Activated T-cell treated with anti-CD3 and anti-CD28 coated beads for 1 hour (primary cell): ENCODE measurements around the gene ANKS1B.
"Not testable (repeated sequence)": the region's sequence is repeated elsewhere in the genome, so short reads cannot be mapped to it uniquely, and the experiment has no call there.

ENCODE experiments used
- DNase-seq: peaks from one replicate; pipeline ENCODE4 v3.0.0-alpha.2; 2020; ENCODE audit warnings: low read depth

Gene ANKS1B

GRCh38 chr12:99759444-99759843 is 225.3 kb downstream of the ANKS1B start:
- no peak for DNase-seq

GRCh38 chr12:99758997-99759396 is 225.7 kb downstream of the ANKS1B start:
- no peak for DNase-seq

DNA sequence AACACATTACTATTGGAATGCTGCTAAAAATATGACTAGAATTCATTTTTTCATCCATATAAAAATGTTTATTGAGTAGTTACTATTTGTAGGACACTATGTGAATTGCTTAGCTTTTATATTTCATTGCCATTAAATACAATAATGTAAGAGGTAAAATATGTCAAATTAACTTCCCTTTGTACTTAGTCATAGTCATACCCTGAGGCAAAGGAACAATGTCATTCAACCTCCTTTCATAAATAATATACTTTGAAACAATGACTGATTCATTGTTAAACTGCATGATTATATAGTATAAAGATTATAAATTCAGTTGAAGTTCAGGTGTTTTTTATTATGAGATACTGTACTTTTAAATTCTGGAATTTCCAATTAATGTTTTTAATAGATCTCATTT is 232.0 kb downstream of the ANKS1B start:
- DNase-seq = no peak

- no peak for DNase-seq
Observed at GRCh38 chr12:99746538-99746937, 238.2 kb downstream of the ANKS1B start.

GRCh38 chr12:99745895-99746294 is 238.8 kb downstream of the ANKS1B start:
- DNase-seq = no peak

GRCh38 chr12:99745121-99745520 is 239.6 kb downstream of the ANKS1B start:
- no peak for DNase-seq

- no peak for DNase-seq
Observed at GRCh38 chr12:99736760-99737269, 247.9 kb downstream of the ANKS1B start.

DNA sequence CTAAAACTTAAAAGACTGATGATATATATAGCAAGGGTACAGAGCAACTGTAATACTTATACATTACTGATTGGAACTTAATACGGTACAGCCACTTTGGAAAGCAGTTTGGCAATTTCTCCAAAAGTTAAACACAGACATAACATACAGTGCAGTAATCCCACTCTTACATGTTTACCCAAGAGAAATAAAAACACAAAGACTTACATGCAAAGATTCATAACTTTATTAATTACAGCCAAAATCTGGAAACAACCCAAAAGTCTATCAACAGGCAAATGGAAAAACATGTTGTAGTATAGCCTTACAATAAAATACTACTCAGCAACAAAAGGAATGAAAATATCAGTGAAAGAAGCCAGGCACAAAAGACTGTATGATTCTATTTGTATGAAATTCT is 252.6 kb downstream of the ANKS1B start:
- DNase-seq = no peak

DNA sequence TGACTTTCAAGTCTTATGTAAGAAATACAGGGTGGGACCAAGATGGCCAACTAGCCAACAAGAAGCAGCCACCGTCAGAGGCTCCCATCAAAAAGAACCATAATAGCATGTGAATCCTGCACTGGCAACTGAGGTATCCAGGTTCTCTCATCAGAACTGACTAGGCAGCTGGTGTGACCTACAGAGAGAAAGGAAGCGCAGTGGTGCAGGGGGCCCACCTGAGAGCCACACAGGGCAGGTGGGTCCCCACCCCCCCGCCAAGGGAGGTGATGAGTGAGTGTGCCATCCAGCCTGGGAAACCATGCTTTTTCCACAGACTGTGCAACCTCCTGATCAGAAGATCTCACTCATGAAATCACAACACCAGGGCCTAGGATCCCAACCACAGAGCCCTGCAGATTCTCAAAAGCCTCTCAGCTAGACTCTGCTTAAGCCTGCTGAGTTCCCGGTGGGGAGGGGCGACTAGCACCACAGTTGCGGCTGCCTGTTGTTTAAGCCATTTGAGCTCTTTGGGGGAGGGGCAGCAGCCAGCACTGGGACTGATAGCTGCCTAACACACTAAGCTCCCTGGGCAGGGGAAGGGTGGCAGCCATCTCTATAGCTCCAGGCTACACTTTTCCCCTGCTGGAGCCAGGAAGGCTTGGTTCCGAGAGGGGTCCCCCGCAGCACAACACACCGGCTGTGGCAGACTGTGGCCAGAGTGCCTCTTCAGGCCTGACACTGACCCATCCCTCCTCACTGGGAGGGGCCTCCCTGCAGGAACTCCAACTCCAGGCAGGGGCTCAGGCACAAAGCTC is 261.8 kb downstream of the ANKS1B start:
- no peak for DNase-seq

GRCh38 chr12:99721715-99722275 is 262.9 kb downstream of the ANKS1B start:
- DNase-seq = no peak

- not testable (repeated sequence) for DNase-seq
Observed at GRCh38 chr12:99720083-99720465, 264.7 kb downstream of the ANKS1B start.

- not testable (repeated sequence) for DNase-seq
Observed at GRCh38 chr12:99719411-99720082, 265.2 kb downstream of the ANKS1B start.

- DNase-seq = not testable (repeated sequence)
Observed at GRCh38 chr12:99715841-99716510, 268.8 kb downstream of the ANKS1B start.

GRCh38 chr12:99714921-99715320 is 269.8 kb downstream of the ANKS1B start:
- DNase-seq = not testable (repeated sequence)

GRCh38 chr12:99713946-99714520 is 270.7 kb downstream of the ANKS1B start:
- DNase-seq = no peak

DNA sequence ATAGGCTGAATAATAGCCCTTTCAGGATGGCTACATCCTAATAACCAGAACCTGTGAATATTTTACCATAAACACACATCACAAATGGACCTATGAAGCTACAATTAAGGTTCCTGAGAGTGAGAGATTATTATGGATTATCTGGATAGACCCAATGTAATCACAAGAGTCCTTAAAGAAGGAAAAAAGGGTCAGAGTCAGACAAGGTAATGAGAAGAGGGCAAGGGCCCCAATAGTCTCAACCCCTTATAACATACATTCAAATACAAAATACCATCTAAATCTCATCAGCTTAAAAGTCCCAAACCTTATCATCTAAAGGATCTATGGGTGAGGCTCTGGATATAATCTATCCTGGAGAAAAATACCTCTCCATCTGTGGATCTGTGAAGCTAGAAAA is 272.5 kb downstream of the ANKS1B start:
- no peak for DNase-seq

- no peak for DNase-seq
Observed at GRCh38 chr12:99711246-99711645, 273.5 kb downstream of the ANKS1B start.

- no peak for DNase-seq
Observed at GRCh38 chr12:99709619-99710018, 275.1 kb downstream of the ANKS1B start.

- DNase-seq = no peak
Observed at GRCh38 chr12:99709116-99709515, 275.6 kb downstream of the ANKS1B start.

DNA sequence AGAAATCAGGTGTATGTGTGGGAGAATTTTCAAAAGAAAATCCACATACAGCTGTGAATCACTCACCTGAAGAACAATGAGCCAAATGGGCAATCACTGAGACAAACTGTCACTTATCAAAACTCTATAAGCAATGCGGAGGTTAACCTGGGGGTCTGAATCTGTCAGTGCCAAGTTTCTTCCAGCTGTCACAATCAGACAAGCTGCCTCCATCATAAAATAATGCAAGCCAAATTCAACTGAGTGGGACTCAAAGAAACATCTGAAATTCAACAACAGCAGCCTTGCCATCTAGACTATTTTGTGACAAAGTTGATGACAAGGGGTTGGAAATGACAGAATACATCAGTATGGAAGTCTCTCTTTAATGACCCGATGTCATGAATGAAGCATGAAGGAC is 276.9 kb downstream of the ANKS1B start:
- no peak for DNase-seq

- no peak for DNase-seq
Observed at GRCh38 chr12:99706736-99707473, 277.8 kb downstream of the ANKS1B start.
